ENCODE results near the gene INTS15.
"Not testable (repeated sequence)": the region's sequence is repeated elsewhere in the genome, so short reads cannot be mapped to it uniquely, and the experiment has no call there.

DNA sequence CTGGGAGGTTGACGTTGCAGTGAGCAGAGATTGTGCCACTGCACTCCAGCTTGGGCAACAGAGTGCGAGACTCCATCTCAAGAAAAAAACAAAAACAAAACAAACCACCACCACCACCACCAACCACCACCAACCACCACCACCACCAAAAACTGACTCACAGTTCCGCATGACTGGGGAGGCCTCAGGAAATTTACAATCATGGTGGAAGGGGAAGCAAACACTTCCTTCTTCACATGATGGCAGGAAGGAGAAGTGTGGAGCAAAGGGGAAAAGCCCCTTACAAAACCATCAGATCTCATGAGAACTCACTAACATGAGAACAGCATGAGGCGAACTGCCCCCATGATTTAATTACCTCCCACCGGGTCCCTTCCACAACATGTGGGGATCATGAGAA is 45.1 kb downstream of the INTS15 start:
- not testable (repeated sequence) for TF ChIP-seq POLR2A (IDR thresholded peaks at IDR 0.05)
- TF ChIP-seq, protein P1, sequence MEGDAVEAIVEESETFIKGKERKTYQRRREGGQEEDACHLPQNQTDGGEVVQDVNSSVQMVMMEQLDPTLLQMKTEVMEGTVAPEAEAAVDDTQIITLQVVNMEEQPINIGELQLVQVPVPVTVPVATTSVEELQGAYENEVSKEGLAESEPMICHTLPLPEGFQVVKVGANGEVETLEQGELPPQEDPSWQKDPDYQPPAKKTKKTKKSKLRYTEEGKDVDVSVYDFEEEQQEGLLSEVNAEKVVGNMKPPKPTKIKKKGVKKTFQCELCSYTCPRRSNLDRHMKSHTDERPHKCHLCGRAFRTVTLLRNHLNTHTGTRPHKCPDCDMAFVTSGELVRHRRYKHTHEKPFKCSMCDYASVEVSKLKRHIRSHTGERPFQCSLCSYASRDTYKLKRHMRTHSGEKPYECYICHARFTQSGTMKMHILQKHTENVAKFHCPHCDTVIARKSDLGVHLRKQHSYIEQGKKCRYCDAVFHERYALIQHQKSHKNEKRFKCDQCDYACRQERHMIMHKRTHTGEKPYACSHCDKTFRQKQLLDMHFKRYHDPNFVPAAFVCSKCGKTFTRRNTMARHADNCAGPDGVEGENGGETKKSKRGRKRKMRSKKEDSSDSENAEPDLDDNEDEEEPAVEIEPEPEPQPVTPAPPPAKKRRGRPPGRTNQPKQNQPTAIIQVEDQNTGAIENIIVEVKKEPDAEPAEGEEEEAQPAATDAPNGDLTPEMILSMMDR (IDR thresholded peaks at IDR 0.05) = not testable (repeated sequence)
